ENCODE data around the gene MBL2. TPM values are rescaled to one million over a fixed set of nuclear protein-coding genes. Genes with fewer than 3 reads are reported as not detected.
A peak's percentile ranks its signal among the peaks of the same experiment; 100 is the strongest.

The MBL2 gene
- total and polyA plus RNA-seq, 10 of the 15 experiments (the other 5 are each of a cell fraction or from before 2014, with no cell fraction given): not detected

DNA sequence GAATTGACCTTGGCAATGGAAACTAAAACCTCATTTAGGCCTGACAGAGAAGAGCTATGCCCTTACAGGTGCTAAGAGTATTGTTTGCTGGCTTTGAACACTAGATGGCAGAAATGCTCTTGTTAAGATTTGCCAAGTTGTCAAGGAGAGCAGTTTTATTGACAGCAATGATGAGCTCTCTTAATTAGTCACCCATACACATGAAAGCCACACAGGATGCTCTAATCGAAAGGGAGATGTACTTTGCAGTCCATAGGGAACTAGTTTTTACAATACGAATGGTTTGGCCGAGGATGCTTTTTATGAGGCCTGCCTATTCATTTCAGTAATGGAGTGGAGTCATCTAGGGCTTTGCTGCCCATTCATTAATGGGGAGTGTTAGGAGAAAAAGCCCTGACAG is 45.4 kb upstream of the MBL2 start (continued):
- TF ChIP-seq BMI1 (IDR thresholded peaks at IDR 0.05; ENCODE audit: borderline replicate concordance): no peak
- TF ChIP-seq BCL11A (IDR thresholded peaks at IDR 0.05; ENCODE audit: low read depth, low read length): peak; percentile 26; the same call in 1 of the 2 replicates
- TF ChIP-seq TCF7 (IDR thresholded peaks at IDR 0.05; ENCODE audit: borderline replicate concordance): no peak
- TF ChIP-seq, protein P1, sequence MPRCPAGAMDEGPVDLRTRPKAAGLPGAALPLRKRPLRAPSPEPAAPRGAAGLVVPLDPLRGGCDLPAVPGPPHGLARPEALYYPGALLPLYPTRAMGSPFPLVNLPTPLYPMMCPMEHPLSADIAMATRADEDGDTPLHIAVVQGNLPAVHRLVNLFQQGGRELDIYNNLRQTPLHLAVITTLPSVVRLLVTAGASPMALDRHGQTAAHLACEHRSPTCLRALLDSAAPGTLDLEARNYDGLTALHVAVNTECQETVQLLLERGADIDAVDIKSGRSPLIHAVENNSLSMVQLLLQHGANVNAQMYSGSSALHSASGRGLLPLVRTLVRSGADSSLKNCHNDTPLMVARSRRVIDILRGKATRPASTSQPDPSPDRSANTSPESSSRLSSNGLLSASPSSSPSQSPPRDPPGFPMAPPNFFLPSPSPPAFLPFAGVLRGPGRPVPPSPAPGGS (IDR thresholded peaks at IDR 0.05; ENCODE audit: borderline replicate concordance, insufficient read depth, low read depth, low read length, poor library complexity, severe bottlenecking): no peak
- TF ChIP-seq RCOR1 (conservative IDR thresholded peaks at IDR 0.05; ENCODE audit: low read depth, low read length): no peak
- no peak for TF ChIP-seq ZNF622 (IDR thresholded peaks at IDR 0.05)
- TF ChIP-seq SMC3 (IDR thresholded peaks at IDR 0.05; ENCODE audit: borderline replicate concordance, low read length): peak; percentile 61
- TF ChIP-seq, protein P2, sequence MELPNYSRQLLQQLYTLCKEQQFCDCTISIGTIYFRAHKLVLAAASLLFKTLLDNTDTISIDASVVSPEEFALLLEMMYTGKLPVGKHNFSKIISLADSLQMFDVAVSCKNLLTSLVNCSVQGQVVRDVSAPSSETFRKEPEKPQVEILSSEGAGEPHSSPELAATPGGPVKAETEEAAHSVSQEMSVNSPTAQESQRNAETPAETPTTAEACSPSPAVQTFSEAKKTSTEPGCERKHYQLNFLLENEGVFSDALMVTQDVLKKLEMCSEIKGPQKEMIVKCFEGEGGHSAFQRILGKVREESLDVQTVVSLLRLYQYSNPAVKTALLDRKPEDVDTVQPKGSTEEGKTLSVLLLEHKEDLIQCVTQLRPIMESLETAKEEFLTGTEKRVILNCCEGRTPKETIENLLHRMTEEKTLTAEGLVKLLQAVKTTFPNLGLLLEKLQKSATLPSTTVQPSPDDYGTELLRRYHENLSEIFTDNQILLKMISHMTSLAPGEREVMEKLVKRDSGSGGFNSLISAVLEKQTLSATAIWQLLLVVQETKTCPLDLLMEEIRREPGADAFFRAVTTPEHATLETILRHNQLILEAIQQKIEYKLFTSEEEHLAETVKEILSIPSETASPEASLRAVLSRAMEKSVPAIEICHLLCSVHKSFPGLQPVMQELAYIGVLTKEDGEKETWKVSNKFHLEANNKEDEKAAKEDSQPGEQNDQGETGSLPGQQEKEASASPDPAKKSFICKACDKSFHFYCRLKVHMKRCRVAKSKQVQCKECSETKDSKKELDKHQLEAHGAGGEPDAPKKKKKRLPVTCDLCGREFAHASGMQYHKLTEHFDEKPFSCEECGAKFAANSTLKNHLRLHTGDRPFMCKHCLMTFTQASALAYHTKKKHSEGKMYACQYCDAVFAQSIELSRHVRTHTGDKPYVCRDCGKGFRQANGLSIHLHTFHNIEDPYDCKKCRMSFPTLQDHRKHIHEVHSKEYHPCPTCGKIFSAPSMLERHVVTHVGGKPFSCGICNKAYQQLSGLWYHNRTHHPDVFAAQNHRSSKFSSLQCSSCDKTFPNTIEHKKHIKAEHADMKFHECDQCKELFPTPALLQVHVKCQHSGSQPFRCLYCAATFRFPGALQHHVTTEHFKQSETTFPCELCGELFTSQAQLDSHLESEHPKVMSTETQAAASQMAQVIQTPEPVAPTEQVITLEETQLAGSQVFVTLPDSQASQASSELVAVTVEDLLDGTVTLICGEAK (IDR thresholded peaks at IDR 0.05; ENCODE audit: borderline replicate concordance): no peak
- TF ChIP-seq IRF4 (IDR thresholded peaks at IDR 0.05; ENCODE audit: low read depth, low read length): 0 out of 2 replicates have a peak, but pooled peaks have one; percentile 46
- no peak for TF ChIP-seq KDM1A (IDR thresholded peaks at IDR 0.05; ENCODE audit: borderline replicate concordance)
- TF ChIP-seq HDAC2 (IDR thresholded peaks at IDR 0.05): no peak
- TF ChIP-seq JUNB (IDR thresholded peaks at IDR 0.05): peak; percentile 45
- no peak for TF ChIP-seq ETV6 (conservative IDR thresholded peaks at IDR 0.05 in 1 of 2, IDR thresholded peaks at IDR 0.05 in 1 of 2; ENCODE audit: borderline replicate concordance in 1 of 2, low read depth in 1 of 2)
- TF ChIP-seq CEBPB (IDR thresholded peaks at IDR 0.05; ENCODE audit: borderline replicate concordance in 1 of 2, low read depth in 2 of 2, low read length in 2 of 2): no peak
- TF ChIP-seq CBX5 (IDR thresholded peaks at IDR 0.05; ENCODE audit: low read depth): no peak
- no peak for TF ChIP-seq STAT3 (IDR thresholded peaks at IDR 0.05; ENCODE audit: low read depth, low read length)
- TF ChIP-seq ZNF217 (IDR thresholded peaks at IDR 0.05): no peak
- no peak for TF ChIP-seq FOXM1 (IDR thresholded peaks at IDR 0.05; ENCODE audit: low read depth, low read length)
- TF ChIP-seq, protein P3, sequence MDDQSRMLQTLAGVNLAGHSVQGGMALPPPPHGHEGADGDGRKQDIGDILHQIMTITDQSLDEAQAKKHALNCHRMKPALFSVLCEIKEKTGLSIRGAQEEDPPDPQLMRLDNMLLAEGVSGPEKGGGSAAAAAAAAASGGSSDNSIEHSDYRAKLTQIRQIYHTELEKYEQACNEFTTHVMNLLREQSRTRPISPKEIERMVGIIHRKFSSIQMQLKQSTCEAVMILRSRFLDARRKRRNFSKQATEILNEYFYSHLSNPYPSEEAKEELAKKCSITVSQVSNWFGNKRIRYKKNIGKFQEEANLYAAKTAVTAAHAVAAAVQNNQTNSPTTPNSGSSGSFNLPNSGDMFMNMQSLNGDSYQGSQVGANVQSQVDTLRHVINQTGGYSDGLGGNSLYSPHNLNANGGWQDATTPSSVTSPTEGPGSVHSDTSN (IDR thresholded peaks at IDR 0.05; ENCODE audit: insufficient replicate concordance, low read depth, low read length): peak; percentile 73
- TF ChIP-seq SUZ12 (IDR thresholded peaks at IDR 0.05; ENCODE audit: unreplicated experiment): no peak
- TF ChIP-seq YBX1 (IDR thresholded peaks at IDR 0.05): no peak

Data from GM12878 (cell line).